Mammary epithelial cell (primary cell): ENCODE measurements around the gene CTTNBP2NL.

Source experiments
- CTCF ChIP-seq, 2 donors: IDR thresholded peaks in 1 of 2; conservative IDR thresholded peaks in 1 of 2; 2 replicates each; pipeline ENCODE4 v1.5.1; 2011 to 2012; ENCODE audit warnings: inconsistent platforms in 2 of 2, low read length in 2 of 2, mild to moderate bottlenecking in 2 of 2, control low read depth in 1 of 2, low read depth in 1 of 2; ENCODE audit not compliant: insufficient read depth in 1 of 2; ENCODE audit errors: extremely low read depth in 1 of 2
- EZH2 ChIP-seq: IDR thresholded peaks from 2 replicates; pipeline ENCODE4 v1.6.1; 2012; ENCODE audit warnings: low read length, inconsistent platforms, borderline replicate concordance

DNA sequence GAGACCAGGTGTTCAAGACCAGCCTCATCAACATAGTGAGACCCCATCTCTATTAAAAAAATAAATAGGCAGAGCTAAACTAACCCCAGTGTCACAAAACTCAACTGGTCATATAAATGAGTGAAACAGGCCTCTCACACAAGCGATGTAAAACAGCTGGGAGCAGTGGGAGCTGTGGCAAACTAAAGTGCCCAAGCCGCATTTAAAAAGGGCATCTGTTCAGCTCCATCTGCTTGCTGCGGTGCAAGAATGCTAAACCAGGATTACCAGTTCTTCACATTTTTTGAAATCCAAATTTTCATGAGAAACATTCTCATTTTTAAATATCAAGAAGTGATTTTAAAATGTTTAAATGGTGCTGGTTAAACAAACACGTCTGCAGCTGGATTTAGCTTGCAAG, 62.7 kb downstream of the CTTNBP2NL start:
- TF ChIP-seq CTCF (conservative IDR thresholded peaks at IDR 0.05 in 1 of 2, IDR thresholded peaks at IDR 0.05 in 1 of 2; ENCODE audit: extremely low read depth in 1 of 2, insufficient read depth in 1 of 2, low read depth in 1 of 2, low read length in 2 of 2) = no peak
- no peak for TF ChIP-seq EZH2
